ENCODE data around the gene B3GNT7. TPM values are rescaled to one million over a fixed set of nuclear protein-coding genes. Genes with fewer than 3 reads are reported as not detected.

Gene B3GNT7
- total and polyA plus RNA-seq, 2 of the 4 experiments (the other 2 are of a cell fraction) = under 0.01 to 0.03 TPM

- no peak overlapping the region for H3K4me3 ChIP-seq (ENCODE audit: insufficient read depth, low read depth, low read length)
- no peaks in the 10 kb centered on the region for H3K9me3 ChIP-seq (ENCODE audit: control insufficient read depth, insufficient read depth, low read length)
- BruUV-seq (replicated peaks) = no TSS peak
- no peak overlapping the region for H3K14ac ChIP-seq (replicated peaks; ENCODE audit: low read depth, low read length)
- 43% methylated on average over 5 of the region's 28 CpGs; no CpG with 5 or more reads in 1 of the 2 experiments for WGBS, 2 experiments (ENCODE audit: extremely low coverage in 2 of 2, insufficient read length in 1 of 2)
- H4K91ac ChIP-seq (ENCODE audit: insufficient read depth, low read depth, low read length) = no peak overlapping the region
- no peaks in the 10 kb centered on the region for H3K4me1 ChIP-seq (ENCODE audit: control insufficient read depth, insufficient read depth, low read length)
- TF ChIP-seq CEBPB (IDR thresholded peaks at IDR 0.05; ENCODE audit: low read depth, low read length) (no peak), BHLHE40 (IDR thresholded peaks at IDR 0.05; ENCODE audit: low read depth, low read length) (no peak), MXI1 (IDR thresholded peaks at IDR 0.05; ENCODE audit: borderline replicate concordance, low read depth, low read length) (no peak), SMC3 (IDR thresholded peaks at IDR 0.05; ENCODE audit: low read depth, low read length) (no peak), CHD1 (IDR thresholded peaks at IDR 0.05; ENCODE audit: low read depth, low read length) (no peak), RFX5 (IDR thresholded peaks at IDR 0.05; ENCODE audit: low read depth, low read length) (no peak), POLR2A (IDR thresholded peaks at IDR 0.05; ENCODE audit: low read depth, low read length) (no peak), FOS (IDR thresholded peaks at IDR 0.05; ENCODE audit: low read depth, low read length) (no peak), MAZ (IDR thresholded peaks at IDR 0.05; ENCODE audit: borderline replicate concordance, low read depth, low read length) (no peak)
- TF ChIP-seq, protein P1, sequence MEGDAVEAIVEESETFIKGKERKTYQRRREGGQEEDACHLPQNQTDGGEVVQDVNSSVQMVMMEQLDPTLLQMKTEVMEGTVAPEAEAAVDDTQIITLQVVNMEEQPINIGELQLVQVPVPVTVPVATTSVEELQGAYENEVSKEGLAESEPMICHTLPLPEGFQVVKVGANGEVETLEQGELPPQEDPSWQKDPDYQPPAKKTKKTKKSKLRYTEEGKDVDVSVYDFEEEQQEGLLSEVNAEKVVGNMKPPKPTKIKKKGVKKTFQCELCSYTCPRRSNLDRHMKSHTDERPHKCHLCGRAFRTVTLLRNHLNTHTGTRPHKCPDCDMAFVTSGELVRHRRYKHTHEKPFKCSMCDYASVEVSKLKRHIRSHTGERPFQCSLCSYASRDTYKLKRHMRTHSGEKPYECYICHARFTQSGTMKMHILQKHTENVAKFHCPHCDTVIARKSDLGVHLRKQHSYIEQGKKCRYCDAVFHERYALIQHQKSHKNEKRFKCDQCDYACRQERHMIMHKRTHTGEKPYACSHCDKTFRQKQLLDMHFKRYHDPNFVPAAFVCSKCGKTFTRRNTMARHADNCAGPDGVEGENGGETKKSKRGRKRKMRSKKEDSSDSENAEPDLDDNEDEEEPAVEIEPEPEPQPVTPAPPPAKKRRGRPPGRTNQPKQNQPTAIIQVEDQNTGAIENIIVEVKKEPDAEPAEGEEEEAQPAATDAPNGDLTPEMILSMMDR (conservative IDR thresholded peaks at IDR 0.05; ENCODE audit: low read depth, low read length) = no peak
- no peak for ATAC-seq (ENCODE audit: low read depth)
- H3K9ac ChIP-seq (ENCODE audit: low read depth, low read length) = no peak overlapping the region
- H3K27me3 ChIP-seq (ENCODE audit: control insufficient read depth, insufficient read depth, low read length) = no peaks in the 10 kb centered on the region
- no peaks in the 10 kb centered on the region; a peak in 1 of 4 replicates for H3K79me1 ChIP-seq (ENCODE audit: low read depth in 1 of 2, low read length in 2 of 2)
- H2BK15ac ChIP-seq (ENCODE audit: low read depth, low read length) = no peak overlapping the region
- no peak overlapping the region for H2AK5ac ChIP-seq (ENCODE audit: low read depth, low read length)
- peaks cover 7% of the 10 kb centered on the region; the same call in 1 of the 2 replicates for H3K9me1 ChIP-seq (ENCODE audit: insufficient read depth, low read length)
- no peaks in the 10 kb centered on the region for H4K20me1 ChIP-seq (ENCODE audit: insufficient read depth, low read length)
- no peak overlapping the region for H2BK120ac ChIP-seq (ENCODE audit: low read depth, low read length)
- no peak overlapping the region for H3K4ac ChIP-seq (ENCODE audit: low read depth, low read length)
- H3K4me2 ChIP-seq (ENCODE audit: low read depth, low read length) = no peak overlapping the region
- in situ Hi-C loops (cut with MboI; ENCODE audit: low sequenced_read_pairs) = no loop called here
- peaks cover 5% of the 10 kb centered on the region; the same call in 1 of the 2 replicates for H3K36me3 ChIP-seq (ENCODE audit: control insufficient read depth, insufficient read depth, low read length)
- no peak overlapping the region for H4K8ac ChIP-seq (ENCODE audit: low read depth in 2 of 2, low read length in 2 of 2)
- DNase-seq = no peak
- dilution Hi-C loops (cut with HindIII; ENCODE audit: low sequenced_read_pairs, unreplicated experiment) = no loop called here
- H2AK9ac ChIP-seq (replicated peaks; ENCODE audit: low read depth, low read length, poor library complexity) = no peak overlapping the region
- H3K18ac ChIP-seq (ENCODE audit: low read depth, low read length) = no peak overlapping the region
- ChIA-PET POLR2A (ENCODE audit: unreplicated experiment) (no interaction called here), CTCF (interaction anchor here (1.0 kb wide), 1 partner anchor 59 kb away, joined by 3 read pairs; no protein-coding TSS in a partner anchor)
- no peak overlapping the region for H3K23ac ChIP-seq (ENCODE audit: low read depth, low read length)
- H3K27ac ChIP-seq (ENCODE audit: insufficient read depth, low read length) = no peak overlapping the region
- intact Hi-C loops (cut with micrococcal nuclease) = no loop called here
- peak overlapping the region; percentile 8 for H2AFZ ChIP-seq (replicated peaks; ENCODE audit: low read length, poor library complexity)
- H2BK20ac ChIP-seq (ENCODE audit: low read depth, low read length) = no peak overlapping the region
- no peak overlapping the region for H3K56ac ChIP-seq (ENCODE audit: extremely low read depth, insufficient read depth, low read length)
- H2BK5ac ChIP-seq (ENCODE audit: low read depth, low read length, poor library complexity, severe bottlenecking) = no peak overlapping the region
- no peak overlapping the region for H4K5ac ChIP-seq (ENCODE audit: low read depth, low read length)
These were observed 39.7 kb upstream of the B3GNT7 start for GRCh38 chr2:231355508-231356465.

All from IMR-90 (cell line).